KOPT-K1 (cell line): ENCODE results near the gene TMEM235.
"Not testable (repeated sequence)": the region's sequence is repeated elsewhere in the genome, so short reads cannot be mapped to it uniquely, and the experiment has no call there.

ENCODE experiments used
- H3K27ac ChIP-seq: fragments of 200-600 bp; sonication (generic); 2 replicates; pipeline ENCODE4 v1.5.1; 2016; ENCODE audit warnings: antibody characterized with exemption, mild to moderate bottlenecking, low read depth, low read length; ENCODE audit not compliant: poor library complexity, severe bottlenecking
- H3K36me3 ChIP-seq: fragments of 200-600 bp; sonication (generic); 2 replicates; pipeline ENCODE4 v1.5.1; 2017; ENCODE audit warnings: antibody characterized with exemption, mild to moderate bottlenecking, low read length, moderate library complexity; ENCODE audit not compliant: insufficient read depth
- H3K9me3 ChIP-seq: fragments of 200-600 bp; sonication (generic); 2 replicates; pipeline ENCODE4 v1.5.1; 2017; ENCODE audit warnings: antibody characterized with exemption, low read length, mild to moderate bottlenecking; ENCODE audit not compliant: insufficient read depth, poor library complexity, severe bottlenecking

The TMEM235 gene

GRCh38 chr17:78240839-78241238 is 9.4 kb downstream of the TMEM235 start:
- Histone ChIP-seq H3K27ac (no peak overlapping the region), H3K36me3 (no peaks in the 10 kb centered on the region)

DNA sequence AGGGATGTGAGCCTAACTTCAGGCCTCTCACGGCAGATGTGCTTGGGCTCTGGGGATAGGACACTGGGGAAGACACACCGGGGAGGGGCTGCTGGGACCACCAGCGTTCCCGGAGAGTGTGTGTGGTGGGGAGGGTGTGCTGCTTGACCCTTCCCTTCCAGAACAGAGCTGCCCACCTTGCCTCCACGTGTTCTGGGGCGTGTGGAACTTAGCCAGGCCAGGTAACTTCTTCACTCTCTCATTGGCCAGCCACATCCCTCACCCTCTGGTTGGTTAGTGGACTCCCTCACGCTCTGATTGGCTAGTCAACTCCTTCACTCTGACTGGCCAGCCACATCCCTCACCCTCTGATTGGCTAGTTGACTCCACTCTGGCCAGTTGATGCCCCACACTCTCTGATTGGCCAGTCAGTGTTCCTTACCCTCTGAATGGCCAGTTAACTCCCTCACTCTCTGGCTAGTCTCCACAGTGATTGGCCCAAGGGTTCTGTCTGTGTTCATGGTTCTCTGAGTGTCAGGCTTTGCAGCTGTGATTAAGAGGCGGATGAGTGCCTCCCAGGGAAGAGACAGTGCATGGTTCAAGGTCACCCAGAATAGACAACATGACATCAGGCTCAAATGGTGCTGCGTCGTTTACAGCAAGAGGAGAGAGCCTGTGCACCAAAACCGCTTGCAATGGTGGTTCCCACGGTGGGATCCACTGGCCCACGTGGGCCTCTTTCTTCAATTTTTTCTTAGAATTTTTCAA is 10.0 kb downstream of the TMEM235 start:
- Histone ChIP-seq H3K9me3 (peaks cover 7% of the 10 kb centered on the region), H3K36me3 (no peaks in the 10 kb centered on the region), H3K27ac (no peak overlapping the region)

More at GRCh38 chr17:78240839-78241238, 9.4 kb downstream of the TMEM235 start:
- peaks cover 7% of the 10 kb centered on the region for H3K9me3 ChIP-seq

- H3K9me3 ChIP-seq, result peaks cover 7% of the 10 kb centered on the region
- no peak overlapping the region for H3K27ac ChIP-seq
- no peaks in the 10 kb centered on the region for H3K36me3 ChIP-seq
Measured at GRCh38 chr17:78242024-78242742, 10.8 kb downstream of the TMEM235 start.

GRCh38 chr17:78247304-78247703 is 15.9 kb downstream of the TMEM235 start:
- no peaks in the 10 kb centered on the region for H3K36me3 ChIP-seq
- no peak overlapping the region for H3K27ac ChIP-seq
- peaks cover 7% of the 10 kb centered on the region for H3K9me3 ChIP-seq

DNA sequence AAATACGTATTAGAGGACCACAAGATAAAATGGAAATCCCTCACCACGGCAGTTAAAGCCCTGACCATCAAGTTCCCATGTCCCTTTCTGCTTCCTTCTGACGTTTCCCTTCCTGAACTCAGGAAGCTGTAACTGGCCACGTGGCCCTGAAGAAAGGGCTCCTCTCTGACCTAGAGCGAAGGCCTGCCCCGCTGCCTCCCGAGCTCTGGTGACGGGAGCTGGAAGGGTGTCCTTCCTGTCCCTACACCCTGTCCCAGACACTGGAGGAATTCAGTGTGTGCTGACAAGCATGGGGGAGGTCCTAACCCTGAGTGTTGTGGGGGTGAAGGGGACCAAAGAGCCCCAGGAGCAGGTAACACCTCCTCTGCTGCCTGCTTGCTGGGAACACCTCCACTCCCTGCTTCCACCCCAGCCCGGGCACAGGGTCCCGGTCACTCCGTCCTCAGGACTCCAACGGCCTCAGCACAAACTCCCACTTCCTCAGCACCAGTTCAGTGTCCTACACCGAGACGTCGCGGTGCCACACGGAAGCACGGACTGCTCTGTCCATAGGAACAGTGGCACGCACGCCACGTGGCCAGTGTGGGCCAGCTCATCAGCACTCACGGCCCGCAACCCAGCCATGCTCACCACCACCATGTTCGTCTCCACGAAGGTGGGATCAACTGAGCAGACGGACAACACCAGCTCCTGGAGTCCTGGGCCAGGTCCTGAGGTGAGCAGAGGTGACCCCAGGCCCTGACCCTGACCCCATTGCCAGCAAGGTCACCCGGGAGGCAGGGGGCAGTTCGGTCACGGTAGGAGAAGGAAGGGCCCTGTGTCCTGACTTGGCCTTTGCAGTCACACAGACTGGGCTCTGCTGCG is 16.9 kb downstream of the TMEM235 start:
- H3K9me3 ChIP-seq, result peaks cover 7% of the 10 kb centered on the region
- H3K27ac ChIP-seq, result no peak overlapping the region
- H3K36me3 ChIP-seq, result no peaks in the 10 kb centered on the region

GRCh38 chr17:78249074-78249817 is 17.8 kb downstream of the TMEM235 start:
- H3K27ac ChIP-seq, result no peak overlapping the region
- no peaks in the 10 kb centered on the region for H3K36me3 ChIP-seq

DNA sequence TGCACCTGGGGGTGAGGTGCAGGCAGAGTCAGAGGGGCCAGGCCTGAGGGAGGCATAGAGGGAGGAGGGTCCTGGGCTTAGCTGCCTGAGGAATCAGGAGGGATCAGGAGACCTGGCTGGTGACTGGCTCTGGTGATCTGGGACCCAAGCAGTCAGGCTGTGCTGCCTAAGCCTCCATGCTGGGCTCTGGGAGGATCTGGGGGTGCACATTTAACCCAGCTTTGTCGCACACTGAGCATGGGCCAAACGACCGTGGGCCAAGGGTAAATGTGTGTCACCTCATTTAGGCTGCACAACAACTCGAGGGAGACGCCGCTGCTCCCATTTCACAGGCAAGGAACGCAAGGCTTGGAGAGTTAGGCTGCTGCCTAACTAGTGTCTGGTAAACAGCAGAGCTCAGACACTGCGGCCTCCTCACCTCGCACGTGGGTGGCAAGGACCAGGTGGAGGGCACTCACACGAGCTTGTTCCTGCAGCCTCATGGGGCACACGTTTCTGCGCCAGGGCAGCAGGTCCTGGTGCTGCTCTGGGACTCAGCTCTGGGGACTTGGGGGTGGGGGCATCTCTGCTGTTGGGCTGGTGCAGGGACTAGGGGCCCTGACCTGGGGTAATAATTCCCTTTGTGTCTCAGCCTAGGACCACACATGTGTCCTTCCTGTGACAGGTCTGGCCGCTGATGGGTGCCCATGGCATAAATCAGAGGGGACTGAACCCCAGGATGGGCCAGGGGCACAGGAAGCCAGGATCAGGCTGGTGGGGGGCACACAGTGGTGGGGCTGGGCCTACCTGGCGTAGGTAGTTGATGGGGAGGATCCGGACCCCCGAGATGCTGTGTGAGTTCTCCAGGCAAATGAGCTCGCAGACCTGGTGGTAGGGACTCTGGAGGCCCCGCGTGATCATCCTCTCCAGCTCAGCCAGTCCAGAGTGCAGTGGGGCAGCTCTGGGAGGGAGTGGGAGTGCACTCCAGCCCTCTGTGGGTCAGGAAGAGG is 18.7 kb downstream of the TMEM235 start:
- H3K36me3 ChIP-seq, result no peaks in the 10 kb centered on the region
- H3K27ac ChIP-seq, result no peak overlapping the region
- peaks cover 7% of the 10 kb centered on the region for H3K9me3 ChIP-seq

More at GRCh38 chr17:78249074-78249817, 17.8 kb downstream of the TMEM235 start:
- peaks cover 7% of the 10 kb centered on the region for H3K9me3 ChIP-seq

DNA sequence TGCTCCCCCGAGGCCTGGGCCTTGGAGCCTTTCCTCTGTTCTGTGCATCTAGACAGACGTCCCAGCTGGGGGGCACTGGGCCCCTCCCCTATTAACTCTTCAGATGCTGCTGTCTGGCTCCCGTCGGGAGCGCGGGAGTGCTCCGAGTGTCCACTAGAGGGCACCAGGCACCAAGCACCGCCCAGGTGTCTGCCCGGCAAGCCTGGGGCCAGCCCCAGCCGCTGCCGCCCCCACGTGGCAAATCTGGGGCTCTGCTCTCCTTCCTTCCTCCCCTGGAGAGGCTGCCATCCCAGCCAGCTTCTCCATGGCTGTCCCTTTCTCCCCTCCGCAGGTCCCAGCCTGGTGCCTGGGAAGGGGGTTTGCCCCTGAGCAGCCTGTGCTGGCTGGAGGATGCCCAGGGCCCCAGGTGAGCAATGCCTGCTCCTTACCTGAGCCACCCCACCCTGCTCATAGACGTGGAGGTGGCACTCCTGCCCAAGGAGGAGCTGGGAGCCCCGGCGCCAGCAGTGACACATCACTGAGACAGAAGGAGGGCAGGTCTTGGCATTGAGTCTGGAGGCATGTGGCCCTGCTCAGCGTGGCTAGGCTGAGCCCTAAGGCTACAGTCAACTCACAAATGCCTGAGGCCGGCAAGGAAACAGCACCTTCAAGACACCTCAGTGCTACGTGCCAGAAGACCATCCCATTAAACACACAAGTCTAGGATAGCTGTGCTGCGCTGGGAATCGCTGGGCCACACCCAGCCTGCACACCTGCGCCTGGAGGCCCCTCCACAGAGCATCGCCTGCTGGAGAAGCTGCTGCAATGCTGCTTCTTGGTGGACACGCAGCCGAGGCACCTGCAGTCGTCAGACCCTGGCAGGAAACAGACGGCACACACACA is 19.7 kb downstream of the TMEM235 start:
- Histone ChIP-seq H3K36me3 (no peaks in the 10 kb centered on the region), H3K27ac (no peak overlapping the region), H3K9me3 (no peaks in the 10 kb centered on the region)

DNA sequence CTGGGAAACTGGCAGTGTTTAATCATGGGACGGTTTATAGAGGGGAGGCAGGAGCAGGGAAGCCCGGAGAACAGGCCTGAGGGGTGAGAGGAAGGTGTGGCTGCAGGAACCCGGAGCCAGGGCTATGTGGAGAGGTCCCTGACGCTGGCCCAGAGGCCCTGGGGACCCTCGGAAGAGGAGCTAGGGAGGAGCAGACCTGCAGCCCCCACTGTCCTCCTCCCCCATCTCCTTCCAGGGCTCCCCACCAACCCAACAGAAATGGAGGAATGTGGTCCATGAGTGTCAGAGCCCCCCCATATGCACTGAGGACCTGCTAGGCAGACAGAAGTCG is 20.3 kb downstream of the TMEM235 start:
- no peak overlapping the region for H3K27ac ChIP-seq
- no peaks in the 10 kb centered on the region for H3K9me3 ChIP-seq
- no peaks in the 10 kb centered on the region for H3K36me3 ChIP-seq

GRCh38 chr17:78252111-78252634 is 20.7 kb downstream of the TMEM235 start:
- no peak overlapping the region for H3K27ac ChIP-seq

DNA sequence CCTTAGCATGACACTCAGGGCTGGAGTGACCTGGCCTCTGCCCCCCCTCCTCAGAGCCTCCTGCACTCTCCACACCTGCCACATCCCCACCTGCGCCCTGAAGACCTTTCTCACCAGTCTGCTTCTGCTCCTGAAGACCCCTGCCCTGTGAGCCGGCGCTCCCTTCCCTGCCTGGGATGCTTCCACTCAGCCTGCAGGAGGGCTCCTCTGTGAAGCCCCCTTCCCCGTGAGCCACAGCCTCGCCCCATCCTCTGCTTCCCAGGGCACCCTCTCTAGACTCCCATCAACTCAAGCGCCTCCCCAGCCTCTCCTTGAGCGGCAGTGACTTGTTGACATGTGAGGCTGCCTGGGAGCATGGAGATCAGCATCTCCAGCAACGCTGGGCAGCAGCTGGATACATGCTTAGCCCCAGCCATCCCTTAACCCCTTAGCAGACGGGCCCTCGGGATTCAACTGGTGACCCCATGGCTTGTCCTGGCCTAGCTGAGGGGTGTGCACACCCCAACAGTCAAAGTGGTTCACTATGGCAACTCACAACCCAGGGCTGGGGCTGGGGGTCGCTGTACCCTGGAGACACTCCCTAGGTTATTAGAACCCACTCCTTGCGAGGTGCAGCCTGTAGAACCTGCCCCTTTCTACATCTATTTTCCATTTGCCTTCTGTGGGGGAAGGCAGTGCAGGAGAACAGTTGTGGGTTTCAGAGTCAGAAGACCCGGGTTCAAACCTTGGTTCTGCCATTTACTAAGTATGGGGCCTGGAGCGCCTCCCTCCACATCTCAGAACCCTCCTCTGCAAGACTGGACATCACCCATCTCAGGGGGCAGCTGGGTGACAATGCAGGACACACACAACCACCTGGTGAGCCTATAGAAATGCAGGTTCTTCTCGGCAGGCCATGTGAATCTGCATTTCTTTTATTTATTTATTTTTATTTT is 21.5 kb downstream of the TMEM235 start:
- H3K9me3 ChIP-seq, result no peaks in the 10 kb centered on the region
- H3K36me3 ChIP-seq, result no peaks in the 10 kb centered on the region
- no peak overlapping the region for H3K27ac ChIP-seq

More at GRCh38 chr17:78252111-78252634, 20.7 kb downstream of the TMEM235 start:
- no peaks in the 10 kb centered on the region for H3K9me3 ChIP-seq
- H3K36me3 ChIP-seq, result no peaks in the 10 kb centered on the region

GRCh38 chr17:78253636-78253945 is 22.2 kb downstream of the TMEM235 start:
- not testable (repeated sequence) for H3K27ac ChIP-seq, H3K36me3 ChIP-seq

More at GRCh38 chr17:78253636-78253945, 22.2 kb downstream of the TMEM235 start:
- not testable (repeated sequence) for H3K9me3 ChIP-seq
